Skin epidermis (tissue), 12 donors: ENCODE measurements around the gene MARCHF3.
"Not testable (repeated sequence)": the region's sequence is repeated elsewhere in the genome, so short reads cannot be mapped to it uniquely, and the experiment has no call there.

Source experiments
- H3K27ac ChIP-seq, 21 experiments: fragments of 200-600 bp; sonication (generic) in 11 of 21; one replicate each; pipeline ENCODE4 v1.5.0; 2020; ENCODE audit warnings: mild to moderate bottlenecking in 3 of 21, inconsistent platforms in 2 of 21, moderate library complexity in 2 of 21
- H3K4me3 ChIP-seq, 7 experiments: fragments of 200-600 bp; sonication (generic) in 2 of 7; one replicate each; pipeline ENCODE4 v1.5.0; 2020; ENCODE audit warnings: inconsistent platforms in 2 of 7, mild to moderate bottlenecking in 2 of 7, moderate library complexity in 1 of 7

MARCHF3 gene

DNA sequence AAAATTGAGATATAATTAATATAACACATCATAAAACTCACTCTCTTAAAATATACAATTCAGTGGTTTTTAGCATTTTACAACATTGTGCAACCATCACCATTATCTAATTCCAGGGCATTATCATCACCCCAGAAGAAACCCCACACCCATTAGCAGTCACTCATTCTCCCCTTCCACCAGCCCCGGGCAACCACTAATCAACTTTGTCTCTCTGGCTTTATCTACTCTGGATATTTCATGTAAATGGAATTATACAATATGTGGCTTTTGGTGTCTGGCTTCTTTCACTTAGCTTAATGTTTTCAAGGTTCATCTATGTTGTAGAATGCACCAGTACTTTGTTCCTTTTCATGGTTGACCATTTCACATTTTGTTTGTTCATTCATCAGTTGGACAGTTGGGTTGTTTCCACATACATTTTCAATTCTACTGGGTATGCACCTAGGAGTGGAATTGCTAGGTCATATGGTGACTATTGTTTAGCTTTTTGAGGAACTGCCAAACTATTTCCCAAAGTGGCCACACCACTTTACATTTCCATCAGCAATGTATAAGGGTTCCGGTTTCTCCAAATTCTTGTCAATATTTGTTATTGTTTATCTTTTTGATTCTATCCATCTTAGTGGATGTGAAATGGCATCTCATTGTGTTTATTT, 62.4 kb downstream of the MARCHF3 start:
- Histone ChIP-seq H3K27ac (no peak overlapping the region), H3K4me3 (no peak overlapping the region)

DNA sequence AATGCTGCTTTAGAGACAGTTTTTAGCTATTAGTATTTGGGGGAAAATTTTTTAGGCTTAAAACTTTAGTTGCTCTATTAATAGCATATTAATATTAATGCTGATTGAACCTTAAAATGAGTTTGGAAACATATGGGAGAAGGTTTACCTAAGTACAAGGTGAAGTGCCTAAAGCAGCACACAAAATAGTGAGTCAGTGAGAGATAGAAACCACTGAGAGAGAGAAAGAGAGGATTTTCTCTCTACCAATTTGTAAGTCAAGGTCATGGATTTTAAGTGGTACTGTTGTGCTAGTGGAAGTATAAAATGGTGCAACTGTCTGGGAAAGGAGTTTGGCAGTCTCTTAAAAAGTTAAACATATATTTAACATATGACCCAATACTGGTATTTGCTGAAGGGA, 64.9 kb downstream of the MARCHF3 start:
- no peak overlapping the region for H3K4me3 ChIP-seq
- H3K27ac ChIP-seq: no peak overlapping the region

DNA sequence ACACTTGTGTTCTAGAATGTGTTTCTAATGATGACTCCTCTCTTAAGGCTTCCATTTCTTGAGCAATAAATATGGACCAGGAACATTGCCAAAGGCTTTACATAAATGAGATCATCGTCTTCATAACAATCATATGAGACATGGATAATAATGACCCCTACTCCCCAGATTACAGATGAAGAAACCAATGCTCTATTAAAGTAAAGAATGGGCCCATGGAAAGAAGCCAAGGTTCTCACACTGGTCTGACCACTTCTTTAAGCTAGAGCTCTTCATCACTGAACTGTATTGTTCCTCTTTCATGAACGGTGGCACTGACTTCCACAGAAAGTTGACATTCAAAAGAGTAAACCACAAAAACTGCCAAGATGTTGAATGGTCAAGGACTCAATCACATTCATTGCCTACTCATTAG, 65.3 kb downstream of the MARCHF3 start:
- no peak overlapping the region for H3K4me3 ChIP-seq
- no peak overlapping the region for H3K27ac ChIP-seq

DNA sequence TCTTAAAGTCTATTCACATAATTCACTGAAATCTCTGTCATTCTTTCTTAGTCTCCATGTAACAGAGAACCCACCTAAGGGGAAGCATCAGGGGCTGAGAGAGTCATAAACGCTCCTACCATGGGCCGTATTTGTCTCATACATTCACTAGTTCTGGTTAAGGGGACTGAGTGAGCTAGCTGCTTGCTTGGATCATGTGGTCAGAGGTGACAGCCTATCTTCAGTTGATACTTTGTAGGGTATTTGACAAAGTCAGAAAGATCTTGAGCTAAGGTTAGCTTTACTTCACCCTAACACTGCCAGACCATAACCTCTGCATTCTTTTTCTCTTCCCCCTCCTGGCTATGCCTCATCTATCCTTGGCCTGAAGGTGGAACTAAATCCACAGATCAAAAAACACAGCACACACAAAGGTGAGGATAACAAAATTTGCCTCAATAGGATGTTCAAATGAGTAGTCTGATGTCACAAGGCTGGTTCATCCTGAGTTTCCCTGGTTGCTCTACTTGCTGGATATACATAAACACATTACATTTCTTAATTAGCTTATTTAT, 66.5 kb downstream of the MARCHF3 start:
- peak overlapping the region in 1 of 21 experiments; percentile 47 for H3K27ac ChIP-seq
- no peak overlapping the region for H3K4me3 ChIP-seq

DNA sequence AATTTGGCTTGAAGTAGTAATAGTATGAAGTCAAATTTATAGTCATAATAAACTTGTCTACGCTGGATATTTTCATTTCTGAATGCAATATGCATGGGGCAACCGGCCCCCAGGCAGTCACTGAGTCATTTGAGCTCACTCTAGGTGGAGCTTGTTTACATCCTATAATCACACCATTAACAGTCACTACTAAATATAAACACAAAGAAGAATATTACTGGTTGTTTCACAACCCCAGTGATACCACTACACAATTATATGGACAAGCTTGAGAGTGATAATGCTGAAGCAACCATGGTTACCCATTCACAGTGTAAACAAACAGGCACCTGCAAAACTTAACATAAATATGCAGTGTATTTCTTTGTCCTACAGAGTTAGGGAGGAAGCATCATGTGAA, 68.7 kb downstream of the MARCHF3 start:
- Histone ChIP-seq H3K27ac (no peak overlapping the region), H3K4me3 (no peak overlapping the region)

DNA sequence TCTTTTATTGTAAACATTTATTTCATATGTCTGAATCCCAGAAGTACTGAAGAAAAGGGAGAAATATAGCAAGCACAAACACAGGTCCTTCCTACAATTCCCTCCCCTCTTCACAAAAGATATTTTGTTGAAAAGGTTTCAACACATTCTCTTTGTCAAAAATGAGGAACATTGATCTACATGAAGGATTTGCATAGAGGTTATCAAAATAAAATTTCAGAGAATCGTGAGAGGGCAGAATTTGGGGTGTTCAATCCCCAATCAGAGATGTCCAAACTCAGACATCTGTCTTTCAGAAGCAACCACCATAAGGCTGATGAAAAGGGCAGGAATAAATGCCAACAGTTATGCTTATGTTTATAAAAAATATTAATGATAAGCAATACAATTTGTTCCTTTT, 69.2 kb downstream of the MARCHF3 start:
- no peak overlapping the region for H3K4me3 ChIP-seq
- H3K27ac ChIP-seq: no peak overlapping the region

DNA sequence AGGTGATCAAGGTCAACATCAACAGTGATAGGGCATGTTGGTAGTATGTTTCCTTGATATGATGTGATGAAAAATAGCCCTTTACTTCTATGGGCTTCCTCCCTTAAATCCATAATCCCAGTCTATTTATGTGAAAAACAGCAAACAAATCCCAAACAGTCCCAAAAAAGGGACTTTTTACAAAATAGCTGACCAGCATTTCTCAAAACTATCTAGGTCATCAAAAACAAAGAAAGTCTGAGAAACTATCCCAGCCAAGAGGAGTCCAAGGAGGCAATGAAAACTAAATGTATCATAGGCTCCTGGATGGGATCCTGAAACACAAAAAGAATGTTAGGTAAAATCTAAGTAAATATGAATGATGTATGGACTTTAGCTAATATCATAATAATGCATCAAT, 71.2 kb downstream of the MARCHF3 start:
- no peak overlapping the region for H3K27ac ChIP-seq

DNA sequence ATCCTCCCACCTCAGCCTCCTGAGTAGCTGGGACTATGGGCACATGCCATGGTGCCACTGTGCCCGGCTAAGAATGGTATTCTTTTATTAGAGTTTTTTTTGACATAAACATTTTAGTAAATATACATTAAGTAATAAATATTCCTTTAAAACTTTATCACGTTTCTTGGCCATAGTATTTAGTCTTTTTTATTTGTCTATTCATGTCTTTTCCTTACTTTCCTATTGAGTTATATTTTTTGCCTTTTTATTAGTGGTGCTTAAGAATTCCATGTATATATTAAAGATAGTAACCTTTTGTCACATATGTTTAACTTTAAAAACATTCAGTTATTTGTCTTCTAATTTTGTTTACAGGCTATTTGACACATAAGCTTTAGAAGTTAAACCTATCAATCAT, 73.4 kb downstream of the MARCHF3 start:
- Histone ChIP-seq H3K4me3 (no peak overlapping the region), H3K27ac (no peak overlapping the region)

More for the DNA sequence above, 71.2 kb downstream of the MARCHF3 start:
- H3K4me3 ChIP-seq: no peak overlapping the region

DNA sequence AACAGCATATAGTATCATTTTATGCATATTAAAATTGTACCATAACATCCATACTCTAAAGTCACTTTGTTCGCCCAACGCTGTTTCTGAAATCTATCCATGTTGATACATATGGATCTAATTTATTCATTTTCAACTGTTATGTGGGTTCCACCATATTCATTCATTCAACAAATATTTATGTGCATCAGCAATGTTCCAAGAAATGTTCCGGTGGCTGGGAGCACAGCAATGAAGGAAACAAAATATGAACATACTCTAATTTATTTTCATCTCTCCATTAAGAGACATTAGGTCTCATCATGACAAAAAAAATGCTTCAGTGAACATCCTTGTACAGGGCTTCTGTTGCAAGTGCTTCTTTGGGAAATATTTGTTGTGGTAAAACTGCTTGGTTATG, 75.4 kb downstream of the MARCHF3 start:
- no peak overlapping the region for H3K27ac ChIP-seq

DNA sequence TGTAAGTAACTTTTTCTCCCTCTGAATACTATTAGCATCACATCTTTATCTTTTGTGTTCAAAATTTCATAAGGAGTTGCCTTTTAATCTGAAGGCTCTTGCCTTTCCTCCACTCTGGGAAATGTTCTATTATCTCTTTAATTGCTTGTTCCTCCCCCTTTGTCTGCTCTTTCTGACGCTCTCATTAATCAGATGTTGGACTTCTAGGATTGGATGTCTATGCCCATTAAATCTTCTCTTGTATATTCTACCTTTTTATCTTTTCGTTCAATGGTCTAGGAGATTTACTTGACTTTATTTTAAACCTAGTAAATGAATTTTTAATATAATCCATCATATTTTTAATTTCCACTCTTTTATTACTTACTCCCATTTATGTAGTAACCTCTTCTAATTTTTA, 76.7 kb downstream of the MARCHF3 start:
- Histone ChIP-seq H3K4me3 (no peak overlapping the region), H3K27ac (no peak overlapping the region)

More for the DNA sequence above, 75.4 kb downstream of the MARCHF3 start:
- H3K4me3 ChIP-seq: no peak overlapping the region

DNA sequence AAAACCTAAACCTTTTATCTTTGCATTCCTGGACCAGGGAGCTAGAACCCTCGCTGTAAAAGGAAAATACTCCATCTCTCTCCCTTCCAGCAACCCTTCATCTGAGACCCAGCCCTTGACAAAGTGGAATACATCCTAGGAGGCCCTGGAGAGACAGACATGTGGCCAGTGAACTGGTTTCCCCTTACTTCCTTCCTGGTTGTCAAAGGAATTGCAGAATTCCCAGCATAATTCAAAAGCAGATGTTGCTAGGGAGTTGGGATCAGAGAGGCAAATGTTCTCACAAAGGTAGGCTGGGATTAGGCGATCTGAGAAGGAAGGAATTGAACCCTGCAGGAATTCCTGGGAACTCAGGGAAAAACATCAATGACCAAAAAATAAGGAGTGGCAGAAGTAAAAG, 80.9 kb downstream of the MARCHF3 start:
- Histone ChIP-seq H3K27ac (no peak overlapping the region), H3K4me3 (no peak overlapping the region)

DNA sequence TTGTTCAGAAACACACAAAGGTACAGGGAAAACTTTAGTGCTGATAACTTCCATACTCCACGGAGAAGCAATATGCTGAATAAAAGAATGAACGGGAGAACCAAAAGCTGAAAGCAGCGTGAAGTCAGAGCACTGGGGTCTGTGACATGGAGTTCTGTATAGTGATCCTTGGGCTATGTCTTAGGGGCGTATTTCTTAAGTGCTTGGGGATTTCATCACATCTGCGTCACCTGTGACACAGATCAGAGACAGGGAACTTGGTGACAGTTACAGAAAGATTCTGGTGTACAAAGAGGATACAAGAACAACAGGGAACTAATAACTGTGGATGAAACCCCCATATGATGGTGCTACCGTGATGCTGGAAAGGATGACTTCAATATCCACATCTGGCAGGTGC, 81.9 kb downstream of the MARCHF3 start:
- H3K27ac ChIP-seq: no peak overlapping the region

DNA sequence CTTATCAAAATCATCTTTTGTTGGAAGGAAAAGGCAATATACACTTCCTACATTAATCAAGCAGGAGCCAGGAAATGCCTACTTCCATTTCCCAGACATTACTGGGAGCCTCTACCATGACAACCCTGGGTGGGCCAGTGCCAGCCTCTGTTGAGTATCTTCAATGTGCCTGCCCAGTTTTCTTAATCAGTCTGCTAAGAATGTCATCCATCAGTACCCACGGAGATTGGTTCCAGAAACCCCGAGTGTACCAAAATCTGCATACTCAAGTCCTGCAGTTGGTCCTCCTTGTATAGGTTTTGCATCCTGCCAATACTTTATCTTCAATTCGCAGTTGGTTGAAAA, 82.4 kb downstream of the MARCHF3 start:
- no peak overlapping the region for H3K27ac ChIP-seq

More for the DNA sequence above, 81.9 kb downstream of the MARCHF3 start:
- no peak overlapping the region for H3K4me3 ChIP-seq

DNA sequence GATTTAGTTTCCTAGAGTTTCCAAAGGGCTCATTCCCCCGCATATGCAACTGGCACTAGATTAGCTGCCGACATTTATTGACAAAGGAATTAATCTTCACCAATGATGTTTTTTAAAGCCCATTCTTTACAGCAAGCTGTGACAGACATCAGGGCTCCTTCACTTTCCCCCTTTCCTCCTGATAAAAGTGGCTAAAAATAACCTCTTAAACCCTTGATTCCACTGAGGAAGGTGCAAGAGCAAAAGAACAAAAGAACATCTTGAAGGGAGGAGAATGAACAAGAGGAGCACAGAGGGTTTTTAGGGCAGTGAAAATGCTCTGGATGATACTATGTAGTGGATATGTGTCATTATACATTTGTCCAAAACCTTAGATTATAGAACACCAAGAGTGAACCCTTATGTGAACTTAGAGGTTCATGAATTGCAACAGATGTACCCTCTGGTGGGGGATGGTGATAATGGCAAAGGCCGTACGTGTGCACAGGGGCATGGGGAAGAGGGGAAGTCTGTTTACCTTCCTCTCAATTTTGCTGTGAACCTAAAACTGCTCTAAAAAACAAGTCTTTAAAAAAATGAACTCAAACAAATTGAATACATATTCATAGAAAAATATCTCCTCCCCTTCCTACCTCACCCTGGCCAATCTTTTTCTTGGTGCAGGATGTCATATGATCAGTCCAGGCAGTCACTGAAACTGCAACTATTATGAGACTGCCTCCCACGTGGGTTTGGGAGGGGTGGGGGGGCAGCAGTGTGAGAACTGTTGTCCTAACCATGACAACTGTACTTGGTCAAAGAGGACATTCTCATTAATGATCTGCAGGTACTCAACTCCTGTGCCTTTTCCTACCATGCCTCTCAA, 83.0 kb downstream of the MARCHF3 start:
- Histone ChIP-seq H3K27ac (no peak overlapping the region), H3K4me3 (no peak overlapping the region)

More for the DNA sequence above, 82.4 kb downstream of the MARCHF3 start:
- H3K4me3 ChIP-seq: no peak overlapping the region

DNA sequence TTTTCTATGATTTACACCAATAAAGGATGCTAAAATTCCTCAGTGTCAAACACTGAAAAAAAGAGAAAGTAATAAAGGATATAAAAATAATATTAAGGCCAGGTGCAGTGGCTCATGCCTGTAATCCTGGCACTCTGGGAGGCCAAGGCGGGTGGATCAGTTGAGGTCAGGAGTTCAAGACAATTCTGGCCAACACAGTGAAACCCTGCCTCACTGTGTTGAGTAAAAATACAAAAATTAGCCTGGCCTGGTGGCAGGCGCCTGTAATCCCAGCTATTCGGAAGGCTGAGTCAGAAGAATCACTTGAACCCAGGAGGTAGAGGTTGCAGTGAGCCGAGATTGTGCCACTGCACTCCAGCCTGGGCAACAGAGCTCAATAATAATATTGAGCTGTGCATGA, 87.5 kb downstream of the MARCHF3 start:
- not testable (repeated sequence) for H3K27ac ChIP-seq, H3K4me3 ChIP-seq

DNA sequence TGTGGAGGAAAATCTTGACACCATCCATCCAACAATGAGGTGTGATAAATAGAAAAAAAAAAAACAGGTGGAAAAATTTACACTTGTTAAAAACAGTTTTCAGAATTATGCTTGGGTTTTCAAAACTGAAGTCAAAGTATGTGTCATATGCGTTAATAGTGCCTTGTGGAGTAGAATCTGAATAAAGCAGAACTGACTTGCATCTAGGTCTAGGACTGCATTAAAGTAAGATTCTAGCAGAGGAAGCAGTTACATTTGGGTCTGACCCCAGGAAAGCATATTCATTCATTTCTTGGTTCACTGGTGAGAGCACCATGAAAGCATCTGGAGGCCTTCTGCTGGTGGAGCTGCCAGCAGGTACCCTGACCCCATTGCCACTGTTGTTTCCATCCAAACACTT, 89.0 kb downstream of the MARCHF3 start:
- no peak overlapping the region for H3K27ac ChIP-seq
- no peak overlapping the region for H3K4me3 ChIP-seq

DNA sequence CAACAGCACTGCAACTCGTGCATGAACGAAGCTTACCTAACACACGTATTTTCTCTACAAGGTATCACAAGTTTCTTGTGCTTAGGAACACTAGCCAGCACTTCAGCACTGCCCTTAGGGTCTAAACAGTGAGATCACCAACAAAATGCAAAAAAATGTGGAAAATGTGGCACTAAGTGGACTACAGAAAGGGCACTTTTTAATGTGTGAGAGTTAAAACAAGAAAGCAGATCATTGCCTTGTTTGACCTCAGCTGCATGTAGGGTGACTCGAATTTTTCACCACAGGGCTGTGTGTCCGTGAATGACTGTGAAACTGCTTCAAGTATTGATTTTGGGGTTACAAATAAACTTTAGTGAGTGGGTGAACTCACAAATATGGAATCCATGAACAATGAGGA, 90.5 kb downstream of the MARCHF3 start:
- no peak overlapping the region for H3K4me3 ChIP-seq
- H3K27ac ChIP-seq: no peak overlapping the region

DNA sequence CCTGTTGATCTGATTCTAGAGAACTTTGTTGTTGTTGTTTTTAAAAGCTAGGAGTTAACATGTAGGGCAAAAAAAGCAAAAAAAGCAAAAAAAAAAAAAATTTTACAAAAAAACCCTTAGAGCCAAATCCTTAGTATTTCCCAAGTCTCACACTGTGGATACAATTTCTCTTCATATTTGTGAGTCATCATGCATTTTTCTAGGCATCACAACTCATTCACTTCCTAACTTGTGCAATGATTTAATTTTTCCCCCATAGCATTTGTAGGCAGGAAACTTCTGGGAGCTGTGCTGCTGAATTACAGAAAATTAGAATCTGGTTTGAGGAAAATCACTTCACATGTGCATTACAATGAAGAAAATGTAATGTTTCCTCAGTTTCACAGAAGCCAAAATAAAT, 91.9 kb downstream of the MARCHF3 start:
- Histone ChIP-seq H3K4me3 (no peak overlapping the region), H3K27ac (no peak overlapping the region)

DNA sequence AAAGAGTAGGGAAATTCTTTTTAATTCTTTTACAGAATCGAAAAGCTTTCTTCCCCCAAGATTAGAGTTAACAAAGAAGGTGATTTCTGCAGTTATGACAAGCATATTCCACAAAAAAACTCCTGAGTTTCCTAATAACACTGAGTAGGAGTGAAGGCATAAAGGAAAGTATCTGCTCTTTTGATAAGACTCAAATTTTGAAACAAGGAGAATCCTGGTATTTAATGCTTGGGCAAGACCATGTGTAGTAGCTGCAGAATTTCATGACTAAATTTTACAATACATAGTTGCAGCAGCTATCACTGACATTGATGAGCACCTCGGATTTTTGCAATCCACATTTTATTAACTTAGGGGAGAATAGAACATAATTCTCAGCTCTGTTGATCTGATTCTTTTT, 92.6 kb downstream of the MARCHF3 start:
- no peak overlapping the region for H3K27ac ChIP-seq
- no peak overlapping the region for H3K4me3 ChIP-seq

DNA sequence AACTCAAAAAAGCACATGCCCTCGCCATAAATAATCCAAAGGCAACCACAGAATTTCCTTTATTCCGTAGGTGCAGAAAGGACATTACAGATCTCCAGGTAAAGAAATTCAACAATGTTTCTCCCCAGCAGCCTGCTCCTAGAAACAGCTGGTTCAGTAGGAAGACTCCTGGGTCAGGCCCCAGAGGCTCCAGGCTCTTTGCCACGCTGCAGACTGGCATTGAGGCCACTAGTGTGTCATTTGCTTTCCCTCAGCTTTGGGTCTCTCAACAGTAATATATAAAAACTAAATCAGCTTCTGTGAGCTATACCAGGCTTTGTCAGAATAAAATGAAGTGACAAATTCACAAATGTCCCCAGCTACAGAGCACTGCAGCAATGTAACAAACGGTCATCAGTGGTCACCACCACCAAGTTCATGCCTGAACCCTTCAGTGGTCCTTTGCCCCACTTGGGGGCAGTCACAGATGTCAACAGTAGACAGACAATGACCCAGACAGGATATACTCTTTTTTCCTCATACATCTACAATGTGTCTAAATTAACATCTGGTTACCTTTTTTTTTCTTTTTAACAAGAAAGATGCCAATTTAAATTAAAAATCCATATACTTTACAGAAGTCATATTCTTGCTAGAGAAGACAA, 93.5 kb downstream of the MARCHF3 start:
- Histone ChIP-seq H3K4me3 (no peak overlapping the region), H3K27ac (no peak overlapping the region)
